Measurements from ENCODE around the gene PLEKHG5. TPM values are rescaled to one million over a fixed set of nuclear protein-coding genes. Genes with fewer than 3 reads are reported as not detected.

PLEKHG5 gene
- total RNA-seq, 1 experiment from 2014 or later: 42.8 TPM

DNA sequence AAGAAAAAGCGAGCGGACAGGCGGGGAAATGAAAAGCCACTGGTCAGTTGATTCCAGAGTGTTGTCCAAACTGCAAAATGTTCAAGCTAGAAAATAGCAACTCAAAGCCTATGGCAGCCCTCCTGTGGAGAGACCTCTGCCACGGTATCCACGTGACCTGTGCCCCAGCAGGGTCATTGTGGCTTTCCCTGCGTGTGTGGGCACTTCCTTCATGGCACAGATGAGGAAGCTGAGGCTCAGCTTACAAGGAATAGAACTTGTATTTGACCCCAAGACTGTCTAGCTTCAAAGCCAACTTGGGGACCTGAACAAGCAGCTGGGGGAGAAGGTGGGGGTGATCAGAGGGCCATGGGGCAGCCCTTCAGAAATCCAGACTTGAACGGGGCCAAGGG lies 15.6 kb upstream of the PLEKHG5 start:
- CTCF ChIA-PET: interaction anchor here (0.6 to 0.9 kb wide), 2 partner anchors 16 to 60 kb away, joined by 3 read pairs; no protein-coding TSS in a partner anchor

GRCh38 chr1:6506210-6507036 lies 15.0 kb upstream of the PLEKHG5 start:
- H3K36me3 ChIP-seq (ENCODE audit: low read depth, low read length): no peaks in the 10 kb centered on the region
- no peak overlapping the region for H3K4me2 ChIP-seq (ENCODE audit: low read length)
- no peaks in the 10 kb centered on the region for H3K79me2 ChIP-seq (ENCODE audit: low read length)
- H3K4me3 ChIP-seq (ENCODE audit: low read length): no peak overlapping the region
- ChIA-PET CTCF (interaction anchor here (0.6 to 0.9 kb wide), 2 partner anchors 17 to 59 kb away, joined by 3 read pairs; no protein-coding TSS in a partner anchor), POLR2A (ENCODE audit: unreplicated experiment) (interaction anchor here (0.6 kb wide), 1 partner anchor 73 kb away, joined by 4 read pairs; the partner anchor contains the start of gene ZBTB48)
- H3K9me2 ChIP-seq (replicated peaks; ENCODE audit: low read length): no peaks in the 10 kb centered on the region
- no peak overlapping the region for H3K27ac ChIP-seq (ENCODE audit: low read length)
- intact Hi-C loops (cut with micrococcal nuclease): no loop called here
- no peaks in the 10 kb centered on the region for H3K9me3 ChIP-seq (ENCODE audit: low read length)
- H3K27me3 ChIP-seq (ENCODE audit: low read length): no peaks in the 10 kb centered on the region
- BruUV-seq (replicated peaks): no TSS peak
- H2AFZ ChIP-seq (ENCODE audit: low read length): no peak overlapping the region
- no peaks in the 10 kb centered on the region for H4K20me1 ChIP-seq (ENCODE audit: low read length)
- no peaks in the 10 kb centered on the region for H3F3A ChIP-seq (ENCODE audit: low read length, unreplicated experiment)
- DNase-seq (no peak), ATAC-seq (no peak)
- TF ChIP-seq EZH2 (IDR thresholded peaks at IDR 0.05; ENCODE audit: low read length, unreplicated experiment): no peak
- no peak for TF ChIP-seq EZH2phosphoT487 (IDR thresholded peaks at IDR 0.05; ENCODE audit: borderline replicate concordance, low read length)
- no peak for TF ChIP-seq CTCF (conservative IDR thresholded peaks at IDR 0.05; ENCODE audit: low read depth, low read length)
- no peaks in the 10 kb centered on the region for H3K4me1 ChIP-seq (ENCODE audit: insufficient read depth, low read length)
- H3K9ac ChIP-seq (ENCODE audit: low read length): no peak overlapping the region

More for the DNA sequence above, 15.6 kb upstream of the PLEKHG5 start:
- intact Hi-C loops (cut with micrococcal nuclease): no loop called here
- H3K4me3 ChIP-seq (ENCODE audit: low read length): no peak overlapping the region
- H4K20me1 ChIP-seq (ENCODE audit: low read length): no peaks in the 10 kb centered on the region
- no peak overlapping the region for H3K9ac ChIP-seq (ENCODE audit: low read length)
- no peak overlapping the region for H3K4me2 ChIP-seq (ENCODE audit: low read length)
- no peak overlapping the region for H3K27ac ChIP-seq (ENCODE audit: low read length)
- H3K9me2 ChIP-seq (replicated peaks; ENCODE audit: low read length): no peaks in the 10 kb centered on the region
- H3K9me3 ChIP-seq (ENCODE audit: low read length): no peaks in the 10 kb centered on the region
- H3K4me1 ChIP-seq (ENCODE audit: insufficient read depth, low read length): no peaks in the 10 kb centered on the region
- H2AFZ ChIP-seq (ENCODE audit: low read length): no peak overlapping the region
- no peaks in the 10 kb centered on the region for H3K36me3 ChIP-seq (ENCODE audit: low read depth, low read length)
- ATAC-seq (no peak), DNase-seq (no peak)
- H3F3A ChIP-seq (ENCODE audit: low read length, unreplicated experiment): no peaks in the 10 kb centered on the region
- no peaks in the 10 kb centered on the region for H3K27me3 ChIP-seq (ENCODE audit: low read length)
- no TSS peak for BruUV-seq (replicated peaks)
- H3K79me2 ChIP-seq (ENCODE audit: low read length): no peaks in the 10 kb centered on the region
- POLR2A ChIA-PET (ENCODE audit: unreplicated experiment): interaction anchor here (0.6 kb wide), 1 partner anchor 73 kb away, joined by 4 read pairs; the partner anchor contains the start of gene ZBTB48
- TF ChIP-seq CTCF (conservative IDR thresholded peaks at IDR 0.05; ENCODE audit: low read depth, low read length): no peak
- no peak for TF ChIP-seq EZH2 (IDR thresholded peaks at IDR 0.05; ENCODE audit: low read length, unreplicated experiment)
- no peak for TF ChIP-seq EZH2phosphoT487 (IDR thresholded peaks at IDR 0.05; ENCODE audit: borderline replicate concordance, low read length)

Data from PC-3 (cell line).